ENCODE results near the gene TMEM156. TPM values are rescaled to one million over a fixed set of nuclear protein-coding genes. Genes with fewer than 3 reads are reported as not detected.

Gene TMEM156
- total and polyA plus RNA-seq, 10 of the 15 experiments (the other 5 are each of a cell fraction or from before 2014, with no cell fraction given), result 20.8 to 48.3 (median 32.7) TPM

DNA sequence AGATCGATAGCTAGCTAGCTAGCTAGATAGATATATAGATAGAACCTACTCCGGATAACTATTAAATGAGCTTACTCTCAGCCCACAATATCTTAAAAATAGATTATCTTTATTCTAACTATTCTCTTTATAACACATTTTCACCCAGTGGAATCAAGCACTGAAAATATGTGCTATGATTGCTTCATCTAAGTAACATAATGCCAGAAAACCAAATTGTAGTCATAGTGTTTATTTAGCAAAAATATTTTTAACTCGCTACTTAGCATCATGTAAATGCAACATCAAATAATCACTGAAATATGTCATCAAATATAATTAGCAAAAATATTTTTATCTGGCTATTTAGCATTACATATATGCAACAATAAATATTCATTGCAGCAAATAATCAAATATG is 1.5 kb downstream of the TMEM156 start:
- H3K4me1 ChIP-seq (ENCODE audit: control insufficient read depth, insufficient read depth, low read length), result peaks cover 22% of the 10 kb centered on the region
- ATAC-seq (peak; percentile 6), FAIRE-seq (no peak), DNase-seq (ENCODE audit: low read depth, low spot score) (no peak)
- H3K9me3 ChIP-seq (replicated peaks; ENCODE audit: control insufficient read depth, insufficient read depth, low read length), result no peaks in the 10 kb centered on the region
- H2AFZ ChIP-seq (ENCODE audit: control insufficient read depth, low read depth, low read length), result peak overlapping the region; percentile 66
- peak overlapping the region; percentile 68 for H3K9ac ChIP-seq (ENCODE audit: control insufficient read depth, insufficient read depth, low read length)
- 1% methylated on average over 3 of the region's 3 CpGs for whole genome bisulfite sequencing (ENCODE audit: insufficient coverage, insufficient replicate concordance, low lambda C conversion rate, missing lambda C conversion rate)
- H3K79me2 ChIP-seq (ENCODE audit: control insufficient read depth, insufficient read depth, low read length), result peaks cover 52% of the 10 kb centered on the region
- H3K27ac ChIP-seq (ENCODE audit: control insufficient read depth, insufficient read depth), result peak overlapping the region; percentile 88
- BruUV-seq (replicated peaks), result no TSS peak
- in situ Hi-C loops (cut with MboI) (loop anchor here (10.0 to 25.0 kb wide), 2 partner anchors 268 to 594 kb away; no protein-coding TSS in a partner anchor), intact Hi-C loops (cut with micrococcal nuclease; ENCODE audit: unreplicated experiment) (loop anchor here (2.0 to 5.0 kb wide), 5 partner anchors 14 to 268 kb away; no protein-coding TSS in a partner anchor)
- TF ChIP-seq SP1 (IDR thresholded peaks at IDR 0.05; ENCODE audit: low read depth, low read length), result no peak
- TF ChIP-seq, protein P1, sequence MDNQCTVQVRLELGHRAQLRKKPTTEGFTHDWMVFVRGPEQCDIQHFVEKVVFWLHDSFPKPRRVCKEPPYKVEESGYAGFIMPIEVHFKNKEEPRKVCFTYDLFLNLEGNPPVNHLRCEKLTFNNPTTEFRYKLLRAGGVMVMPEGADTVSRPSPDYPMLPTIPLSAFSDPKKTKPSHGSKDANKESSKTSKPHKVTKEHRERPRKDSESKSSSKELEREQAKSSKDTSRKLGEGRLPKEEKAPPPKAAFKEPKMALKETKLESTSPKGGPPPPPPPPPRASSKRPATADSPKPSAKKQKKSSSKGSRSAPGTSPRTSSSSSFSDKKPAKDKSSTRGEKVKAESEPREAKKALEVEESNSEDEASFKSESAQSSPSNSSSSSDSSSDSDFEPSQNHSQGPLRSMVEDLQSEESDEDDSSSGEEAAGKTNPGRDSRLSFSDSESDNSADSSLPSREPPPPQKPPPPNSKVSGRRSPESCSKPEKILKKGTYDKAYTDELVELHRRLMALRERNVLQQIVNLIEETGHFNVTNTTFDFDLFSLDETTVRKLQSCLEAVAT (IDR thresholded peaks at IDR 0.05), result 0 out of 2 replicates have a peak, but pooled peaks have one; percentile 4
- no peaks in the 10 kb centered on the region for H4K20me1 ChIP-seq (ENCODE audit: control insufficient read depth, insufficient read depth)
- H3K4me2 ChIP-seq (ENCODE audit: control insufficient read depth, insufficient read depth), result peak overlapping the region; percentile 91
- no peaks in the 10 kb centered on the region for H3K36me3 ChIP-seq (ENCODE audit: control insufficient read depth in 2 of 2, insufficient read depth in 2 of 2, low read length in 1 of 2)
- ChIA-PET POLR2A (interaction anchor here (0.7 to 7.7 kb wide), 6 partner anchors 13 to 164 kb away, joined by 3 to 131 read pairs (median 4); no protein-coding TSS in a partner anchor), CTCF (interaction anchor here (0.6 to 8.3 kb wide), 15 partner anchors 14 to 983 kb away, joined by 3 to 90 read pairs (median 4); partner anchors contain the start of gene TLR1), RAD21 (ENCODE audit: unreplicated experiment) (interaction anchor here (0.7 to 7.6 kb wide), 15 partner anchors 14 to 712 kb away, joined by 3 to 164 read pairs (median 7); partner anchors contain the start of genes TLR1, TLR10 and WDR19), SMC1A (ENCODE audit: uncharacterized antibody, unreplicated experiment) (interaction anchor here (0.8 to 8.6 kb wide), 20 partner anchors 13 to 273 kb away, joined by 3 to 163 read pairs (median 5); partner anchors contain the start of gene TLR10)
- no peaks in the 10 kb centered on the region for H3K27me3 ChIP-seq (replicated peaks in 1 of 2; ENCODE audit: control insufficient read depth in 2 of 2, insufficient read depth in 2 of 2, low read length in 1 of 2)
- H3K4me3 ChIP-seq, result peak overlapping the region; percentile 79

Data from GM12878 (cell line).